Measurements from ENCODE around the gene ZBTB11.

- TF ChIP-seq, protein P1, sequence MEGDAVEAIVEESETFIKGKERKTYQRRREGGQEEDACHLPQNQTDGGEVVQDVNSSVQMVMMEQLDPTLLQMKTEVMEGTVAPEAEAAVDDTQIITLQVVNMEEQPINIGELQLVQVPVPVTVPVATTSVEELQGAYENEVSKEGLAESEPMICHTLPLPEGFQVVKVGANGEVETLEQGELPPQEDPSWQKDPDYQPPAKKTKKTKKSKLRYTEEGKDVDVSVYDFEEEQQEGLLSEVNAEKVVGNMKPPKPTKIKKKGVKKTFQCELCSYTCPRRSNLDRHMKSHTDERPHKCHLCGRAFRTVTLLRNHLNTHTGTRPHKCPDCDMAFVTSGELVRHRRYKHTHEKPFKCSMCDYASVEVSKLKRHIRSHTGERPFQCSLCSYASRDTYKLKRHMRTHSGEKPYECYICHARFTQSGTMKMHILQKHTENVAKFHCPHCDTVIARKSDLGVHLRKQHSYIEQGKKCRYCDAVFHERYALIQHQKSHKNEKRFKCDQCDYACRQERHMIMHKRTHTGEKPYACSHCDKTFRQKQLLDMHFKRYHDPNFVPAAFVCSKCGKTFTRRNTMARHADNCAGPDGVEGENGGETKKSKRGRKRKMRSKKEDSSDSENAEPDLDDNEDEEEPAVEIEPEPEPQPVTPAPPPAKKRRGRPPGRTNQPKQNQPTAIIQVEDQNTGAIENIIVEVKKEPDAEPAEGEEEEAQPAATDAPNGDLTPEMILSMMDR (IDR thresholded peaks at IDR 0.05): no peak
- no peak for TF ChIP-seq POLR2A (IDR thresholded peaks at IDR 0.05)
Observed at GRCh38 chr3:101724329-101725193, 47.6 kb upstream of the ZBTB11 start, which contains the start of gene CEP97.

Data from stomach (tissue), 4 donors.